H1 (cell line): ENCODE data around the gene ANKRD11.

ENCODE experiments used
- CTCF ChIP-seq, 3 experiments: IDR thresholded peaks; 1 replicate in 2 of 3; 2 replicates in 1 of 3; pipeline versions ENCODE4 v1.5.1 to v1.6.1; 2011; ENCODE audit warnings: low read length in 3 of 3, mild to moderate bottlenecking in 3 of 3, inconsistent platforms in 2 of 3, low read depth in 1 of 3, moderate library complexity in 1 of 3; ENCODE audit not compliant: insufficient read depth in 1 of 3; ENCODE audit errors: control extremely low read depth in 1 of 3
- EP300 ChIP-seq, 2 experiments: IDR thresholded peaks; 1 replicate in 1 of 2; 2 replicates in 1 of 2; pipeline ENCODE4 v1.6.1; 2011 to 2012; ENCODE audit warnings: low read depth in 2 of 2, low read length in 2 of 2, mild to moderate bottlenecking in 2 of 2, borderline replicate concordance in 1 of 2, inconsistent platforms in 1 of 2, moderate library complexity in 1 of 2
- EZH2 ChIP-seq: fragments of 200-600 bp; sonication (generic); IDR thresholded peaks from 2 replicates; pipeline ENCODE4 v1.7.1; 2012; ENCODE audit warnings: low read depth, mild to moderate bottlenecking, moderate library complexity, low read length, inconsistent platforms; ENCODE audit not compliant: severe bottlenecking
- GABPA ChIP-seq: IDR thresholded peaks from 2 replicates; pipeline ENCODE4 v1.6.1; 2011; ENCODE audit warnings: mild to moderate bottlenecking, low read length, moderate library complexity, borderline replicate concordance; ENCODE audit not compliant: insufficient read depth
- MAFK ChIP-seq: IDR thresholded peaks from 2 replicates; pipeline ENCODE4 v1.6.1; 2012; ENCODE audit warnings: low read depth, mild to moderate bottlenecking, improper control_type of control experiment, low read length
- POLR2A ChIP-seq, 2 experiments: IDR thresholded peaks; 1 replicate in 1 of 2; 2 replicates in 1 of 2; pipeline ENCODE4 v1.6.1; 2011; ENCODE audit warnings: low read depth in 2 of 2, low read length in 2 of 2, mild to moderate bottlenecking in 2 of 2; ENCODE audit errors: control extremely low read depth in 1 of 2
- POLR2AphosphoS5 ChIP-seq: IDR thresholded peaks from 2 replicates; pipeline ENCODE4 v1.6.1; 2011; ENCODE audit warnings: low read depth, low read length
- RAD21 ChIP-seq, 2 experiments: IDR thresholded peaks in 1 of 2; conservative IDR thresholded peaks in 1 of 2; 2 replicates each; pipeline ENCODE4 v1.6.1; 2011; ENCODE audit warnings: low read depth in 2 of 2, low read length in 2 of 2, improper control_type of control experiment in 1 of 2, inconsistent platforms in 1 of 2, mild to moderate bottlenecking in 1 of 2, moderate library complexity in 1 of 2
- RFX5 ChIP-seq: IDR thresholded peaks from 2 replicates; pipeline ENCODE4 v1.6.1; 2011; ENCODE audit warnings: low read depth, low read length, improper control_type of control experiment, borderline replicate concordance
- ZNF274 ChIP-seq: IDR thresholded peaks from 2 replicates; pipeline ENCODE4 v1.7.0; 2012; ENCODE audit warnings: low read length, borderline replicate concordance; ENCODE audit errors: extremely low read depth

DNA sequence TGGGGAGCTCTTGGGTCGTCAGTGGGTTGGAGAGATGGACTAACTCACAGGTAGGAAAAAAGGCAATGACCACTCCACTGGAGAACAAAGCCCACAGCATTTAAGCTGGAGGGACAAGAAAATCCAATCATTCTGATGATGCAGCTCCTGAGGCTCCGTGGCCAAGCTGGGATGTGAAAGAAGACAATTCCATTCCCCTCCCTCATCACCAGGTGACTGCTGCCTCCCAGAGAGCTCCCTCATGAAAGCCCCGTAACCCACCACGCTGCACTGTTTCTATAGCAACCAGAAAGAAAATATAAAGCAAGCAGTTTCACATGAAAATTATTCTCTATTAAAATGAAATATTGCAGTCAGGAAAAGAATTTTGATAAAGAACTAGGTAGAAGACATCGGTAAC lies 15.2 kb downstream of the ANKRD11 start:
- TF ChIP-seq EZH2 (no peak), CTCF (IDR thresholded peaks at IDR 0.05; ENCODE audit: control extremely low read depth in 1 of 3, insufficient read depth in 1 of 3, low read depth in 1 of 3, low read length in 3 of 3) (no peak), EP300 (IDR thresholded peaks at IDR 0.05; ENCODE audit: borderline replicate concordance in 1 of 2, low read depth in 2 of 2, low read length in 2 of 2) (no peak), POLR2AphosphoS5 (no peak), GABPA (no peak), ZNF274 (no peak), RFX5 (no peak), POLR2A (IDR thresholded peaks at IDR 0.05; ENCODE audit: control extremely low read depth in 1 of 2, low read depth in 2 of 2, low read length in 2 of 2) (no peak), RAD21 (IDR thresholded peaks at IDR 0.05 in 1 of 2, conservative IDR thresholded peaks at IDR 0.05 in 1 of 2; ENCODE audit: low read depth in 2 of 2, low read length in 2 of 2) (no peak), MAFK (no peak)
